ENCODE results near the gene GAS2L2. TPM values are rescaled to one million over a fixed set of nuclear protein-coding genes. Genes with fewer than 3 reads are reported as not detected.

Gene GAS2L2
- polyA plus RNA-seq, 1 donor (not counting 4 experiments of a cell fraction or from before 2014, with no cell fraction given), result 0.05 TPM

DNA sequence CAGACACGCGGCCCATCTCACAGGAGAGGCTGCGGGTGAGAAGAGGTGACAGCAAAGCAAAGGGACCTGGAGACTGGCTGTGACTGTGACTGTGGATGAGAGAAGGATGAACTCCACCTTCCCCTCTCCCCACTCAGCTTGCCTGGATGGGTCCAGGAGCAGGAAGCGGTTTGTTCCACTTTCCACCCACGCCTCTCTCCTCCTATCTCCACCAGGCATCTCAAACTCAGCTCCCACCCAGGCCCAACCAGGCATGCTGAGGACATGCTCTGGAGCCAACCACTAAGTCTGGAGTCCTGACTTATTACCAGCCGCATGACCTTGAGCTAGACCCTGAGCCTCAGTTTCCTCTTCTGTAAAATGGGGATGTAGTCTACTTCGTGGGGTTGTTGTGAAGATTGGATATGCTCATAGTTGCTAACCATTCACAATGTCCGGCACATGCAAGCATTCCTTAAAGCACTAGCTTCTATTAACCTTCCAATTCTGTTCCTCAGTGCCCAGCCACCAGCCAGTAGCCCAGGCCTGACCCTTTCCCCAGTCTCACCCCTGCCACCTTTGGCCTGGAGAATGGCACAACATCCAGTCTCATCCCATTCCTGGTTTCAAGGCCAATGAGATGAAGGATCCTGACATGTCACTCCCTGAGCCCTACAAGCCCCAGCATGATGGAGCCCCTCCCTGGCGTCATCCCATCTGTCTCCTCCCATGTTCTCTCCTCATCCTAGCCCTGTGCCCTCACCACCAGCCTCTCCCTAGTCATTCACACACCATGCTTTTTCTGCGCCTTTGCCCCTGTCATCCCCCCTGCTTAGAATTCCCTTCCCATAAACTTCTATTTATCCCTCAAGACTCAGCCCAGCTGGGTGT lies 2.3 kb downstream of the GAS2L2 start:
- Histone ChIP-seq H4K20me1 (ENCODE audit: control insufficient read depth, extremely low read depth, insufficient read depth, low read length) (no peaks in the 10 kb centered on the region), H3K4me1 (ENCODE audit: control insufficient read depth, extremely low read depth, insufficient read depth, low read length) (peaks cover 28% of the 10 kb centered on the region), H3K79me2 (ENCODE audit: control insufficient read depth, insufficient read depth, low read length) (no peaks in the 10 kb centered on the region), H3K9me1 (ENCODE audit: control insufficient read depth, extremely low read depth, insufficient read depth, low read length) (peaks cover 3% of the 10 kb centered on the region), H3K4me3 (ENCODE audit: control insufficient read depth in 2 of 3, extremely low read depth in 1 of 3, insufficient read depth in 2 of 3, low read depth in 1 of 3, low read length in 3 of 3) (no peak overlapping the region), H3K36me3 (ENCODE audit: control insufficient read depth in 2 of 2, extremely low read depth in 1 of 2, insufficient read depth in 2 of 2, low read length in 2 of 2) (no peaks in the 10 kb centered on the region), H3K27me3 (ENCODE audit: control insufficient read depth, extremely low read depth, insufficient read depth, low read length) (no peaks in the 10 kb centered on the region), H2AFZ (ENCODE audit: control insufficient read depth, low read length) (no peak overlapping the region), H3K27ac (ENCODE audit: control insufficient read depth, insufficient read depth, low read length) (no peak overlapping the region), H3K9me3 (ENCODE audit: control insufficient read depth, low read depth, low read length) (no peaks in the 10 kb centered on the region), H3K9ac (ENCODE audit: control insufficient read depth, extremely low read depth, insufficient read depth, low read length) (no peak overlapping the region), H3K4me2 (ENCODE audit: control insufficient read depth, extremely low read depth, insufficient read depth, low read depth, low read length) (peak overlapping the region; percentile 25)
- no peak for TF ChIP-seq EZH2 (IDR thresholded peaks at IDR 0.05; ENCODE audit: low read length)
- TF ChIP-seq, protein P1, sequence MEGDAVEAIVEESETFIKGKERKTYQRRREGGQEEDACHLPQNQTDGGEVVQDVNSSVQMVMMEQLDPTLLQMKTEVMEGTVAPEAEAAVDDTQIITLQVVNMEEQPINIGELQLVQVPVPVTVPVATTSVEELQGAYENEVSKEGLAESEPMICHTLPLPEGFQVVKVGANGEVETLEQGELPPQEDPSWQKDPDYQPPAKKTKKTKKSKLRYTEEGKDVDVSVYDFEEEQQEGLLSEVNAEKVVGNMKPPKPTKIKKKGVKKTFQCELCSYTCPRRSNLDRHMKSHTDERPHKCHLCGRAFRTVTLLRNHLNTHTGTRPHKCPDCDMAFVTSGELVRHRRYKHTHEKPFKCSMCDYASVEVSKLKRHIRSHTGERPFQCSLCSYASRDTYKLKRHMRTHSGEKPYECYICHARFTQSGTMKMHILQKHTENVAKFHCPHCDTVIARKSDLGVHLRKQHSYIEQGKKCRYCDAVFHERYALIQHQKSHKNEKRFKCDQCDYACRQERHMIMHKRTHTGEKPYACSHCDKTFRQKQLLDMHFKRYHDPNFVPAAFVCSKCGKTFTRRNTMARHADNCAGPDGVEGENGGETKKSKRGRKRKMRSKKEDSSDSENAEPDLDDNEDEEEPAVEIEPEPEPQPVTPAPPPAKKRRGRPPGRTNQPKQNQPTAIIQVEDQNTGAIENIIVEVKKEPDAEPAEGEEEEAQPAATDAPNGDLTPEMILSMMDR (optimal IDR thresholded peaks at IDR 0.05 in 1 of 3, IDR thresholded peaks at IDR 0.05 in 1 of 3, conservative IDR thresholded peaks at IDR 0.05 in 1 of 3; ENCODE audit: extremely low read depth in 1 of 3, insufficient read depth in 2 of 3, low read length in 3 of 3), result no peak
- DNase-seq (ENCODE audit: low read depth, low spot score), result no peak
- no peak for FAIRE-seq
- dilution Hi-C loops (cut with MboI; ENCODE audit: extremely low pct_ligation_motif_present, low sequenced_read_pairs), result no loop called here

DNA sequence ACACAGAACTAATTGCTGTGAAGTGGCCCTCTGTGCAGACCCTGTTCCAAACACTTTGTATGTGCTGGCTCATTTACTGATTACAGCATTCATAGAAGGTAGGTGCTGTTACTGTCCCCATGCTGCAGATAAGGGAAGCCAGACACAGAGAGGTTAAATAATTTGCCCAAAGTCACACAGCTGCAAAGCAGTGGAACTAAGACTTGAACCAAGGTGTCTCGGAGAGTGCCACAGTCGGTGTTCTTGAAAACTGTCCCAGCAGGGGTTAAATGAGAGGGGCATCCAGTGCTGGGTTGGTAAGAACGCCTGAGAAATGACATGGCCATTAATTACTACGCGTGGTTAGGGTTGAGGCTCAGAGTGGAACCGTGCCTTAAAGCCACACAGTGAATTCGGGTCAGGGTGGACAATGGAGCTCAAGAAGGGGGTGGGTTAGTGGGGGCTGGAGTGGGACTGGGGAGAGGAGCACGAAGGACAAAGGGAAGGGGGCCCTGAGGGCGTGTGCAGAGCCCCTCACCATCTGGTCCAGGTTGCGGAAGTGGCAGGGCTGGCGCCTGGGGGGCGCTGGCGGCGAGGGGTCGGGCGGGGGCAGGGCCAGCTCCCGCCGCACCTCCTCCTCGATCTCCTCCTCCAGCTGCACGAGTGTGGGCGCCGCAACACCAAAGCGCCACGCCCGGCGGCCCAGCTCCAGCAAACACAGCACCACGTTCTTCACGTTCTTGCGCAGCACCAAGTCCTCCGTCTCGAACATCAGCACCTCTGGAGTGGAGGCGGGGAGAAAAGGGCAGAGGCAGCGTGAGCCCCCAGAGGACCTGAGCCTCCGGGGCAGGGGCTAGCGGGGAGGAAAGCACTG lies 3.3 kb downstream of the GAS2L2 start:
- Histone ChIP-seq H3K9ac (ENCODE audit: control insufficient read depth, extremely low read depth, insufficient read depth, low read length) (no peak overlapping the region), H3K36me3 (ENCODE audit: control insufficient read depth in 2 of 2, extremely low read depth in 1 of 2, insufficient read depth in 2 of 2, low read length in 2 of 2) (no peaks in the 10 kb centered on the region), H3K9me3 (ENCODE audit: control insufficient read depth, low read depth, low read length) (no peaks in the 10 kb centered on the region), H3K4me1 (ENCODE audit: control insufficient read depth, extremely low read depth, insufficient read depth, low read length) (peaks cover 28% of the 10 kb centered on the region), H3K4me3 (ENCODE audit: control insufficient read depth in 2 of 3, extremely low read depth in 1 of 3, insufficient read depth in 2 of 3, low read depth in 1 of 3, low read length in 3 of 3) (no peak overlapping the region), H3K27ac (ENCODE audit: control insufficient read depth, insufficient read depth, low read length) (no peak overlapping the region), H3K4me2 (ENCODE audit: control insufficient read depth, extremely low read depth, insufficient read depth, low read depth, low read length) (peak overlapping the region; percentile 25), H2AFZ (ENCODE audit: control insufficient read depth, low read length) (peak overlapping the region; percentile 33), H3K79me2 (ENCODE audit: control insufficient read depth, insufficient read depth, low read length) (no peaks in the 10 kb centered on the region), H4K20me1 (ENCODE audit: control insufficient read depth, extremely low read depth, insufficient read depth, low read length) (no peaks in the 10 kb centered on the region), H3K27me3 (ENCODE audit: control insufficient read depth, extremely low read depth, insufficient read depth, low read length) (no peaks in the 10 kb centered on the region), H3K9me1 (ENCODE audit: control insufficient read depth, extremely low read depth, insufficient read depth, low read length) (peaks cover 3% of the 10 kb centered on the region)
- dilution Hi-C loops (cut with MboI; ENCODE audit: extremely low pct_ligation_motif_present, low sequenced_read_pairs), result no loop called here
- no peak for DNase-seq (ENCODE audit: low read depth, low spot score)
- no peak for FAIRE-seq
- TF ChIP-seq, protein P1 (optimal IDR thresholded peaks at IDR 0.05 in 1 of 3, IDR thresholded peaks at IDR 0.05 in 1 of 3, conservative IDR thresholded peaks at IDR 0.05 in 1 of 3; ENCODE audit: extremely low read depth in 1 of 3, insufficient read depth in 2 of 3, low read length in 3 of 3), result no peak
- no peak for TF ChIP-seq EZH2 (IDR thresholded peaks at IDR 0.05; ENCODE audit: low read length)

Measured in keratinocyte (primary cell).